EH (cell line): ENCODE data around the gene IFIH1.
A peak's percentile ranks its signal among the peaks of the same experiment; 100 is the strongest.

Experiments
- DNase-seq: peaks from one replicate; pipeline ENCODE4 v3.0.0-alpha.2; 2015; ENCODE audit warnings: low read depth

Gene IFIH1

GRCh38 chr2:162308747-162309503 lies 9.6 kb downstream of the IFIH1 start:
- no peak for DNase-seq

- DNase-seq = no peak
These were observed 12.6 kb downstream of the IFIH1 start for GRCh38 chr2:162305901-162306300.

GRCh38 chr2:162301877-162302276 lies 16.6 kb downstream of the IFIH1 start:
- DNase-seq = no peak

GRCh38 chr2:162301151-162301804 lies 17.2 kb downstream of the IFIH1 start:
- peak; percentile 75 for DNase-seq

- peak; percentile 11 for DNase-seq
These were observed 18.2 kb downstream of the IFIH1 start for GRCh38 chr2:162300266-162300665.

- DNase-seq = no peak
These were observed 19.7 kb downstream of the IFIH1 start for GRCh38 chr2:162298669-162299335.

GRCh38 chr2:162297925-162298552 lies 20.4 kb downstream of the IFIH1 start:
- peak; percentile 81 for DNase-seq

GRCh38 chr2:162295009-162295408 lies 23.5 kb downstream of the IFIH1 start:
- no peak for DNase-seq

GRCh38 chr2:162293122-162293786 lies 25.2 kb downstream of the IFIH1 start:
- DNase-seq = peak; percentile 14

- no peak for DNase-seq
These were observed 26.7 kb downstream of the IFIH1 start for GRCh38 chr2:162291748-162292147.

- peak; percentile 32 for DNase-seq
These were observed 35.6 kb downstream of the IFIH1 start for GRCh38 chr2:162282765-162283425.

- no peak for DNase-seq
These were observed 37.8 kb downstream of the IFIH1 start for GRCh38 chr2:162280654-162281053.

GRCh38 chr2:162277381-162277780 lies 41.1 kb downstream of the IFIH1 start:
- no peak for DNase-seq

- no peak for DNase-seq
These were observed 50.5 kb downstream of the IFIH1 start for GRCh38 chr2:162267996-162268395.

GRCh38 chr2:162267496-162267895 lies 51.0 kb downstream of the IFIH1 start:
- DNase-seq = no peak

- no peak for DNase-seq
These were observed 52.1 kb downstream of the IFIH1 start for GRCh38 chr2:162266460-162266760.

- DNase-seq = no peak
These were observed 52.6 kb downstream of the IFIH1 start for GRCh38 chr2:162265666-162266459.

GRCh38 chr2:162261032-162261945 lies 57.2 kb downstream of the IFIH1 start:
- peak; percentile 81 for DNase-seq

- DNase-seq = peak; percentile 66
These were observed 59.8 kb downstream of the IFIH1 start for GRCh38 chr2:162258686-162259085.

GRCh38 chr2:162258169-162258568 lies 60.3 kb downstream of the IFIH1 start:
- DNase-seq = peak; percentile 32
